ENCODE data around the gene FCAMR. TPM values are rescaled to one million over a fixed set of nuclear protein-coding genes. Genes with fewer than 3 reads are reported as not detected.

The FCAMR gene
- total and polyA plus RNA-seq, 2 of the 4 experiments (the other 2 are of a cell fraction) = not detected

DNA sequence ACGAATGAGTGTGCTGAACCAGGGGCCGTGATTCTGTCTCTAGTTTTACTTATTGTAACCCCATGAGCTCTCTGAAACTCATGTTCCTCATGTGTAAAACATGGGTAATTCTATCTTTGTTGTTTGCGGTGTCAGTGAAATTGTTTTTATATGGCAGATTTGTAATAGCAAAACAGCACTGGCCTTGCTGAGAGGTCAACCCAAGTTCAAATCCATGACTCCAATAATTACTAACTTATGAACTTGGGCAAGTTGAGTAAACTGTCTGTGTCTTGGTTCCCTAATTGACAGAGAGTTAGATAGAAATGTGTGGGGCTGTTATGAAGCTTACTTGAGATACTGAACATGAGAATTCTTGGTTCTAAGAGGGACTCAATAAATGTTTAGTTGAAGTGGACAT is 44.5 kb upstream of the FCAMR start:
- dilution Hi-C loops (cut with HindIII; ENCODE audit: low sequenced_read_pairs, unreplicated experiment) = no loop called here
- CTCF ChIA-PET = interaction anchor here (2.0 kb wide), 1 partner anchor 9 kb away, joined by 6 read pairs; no protein-coding TSS in a partner anchor
- H3K4ac ChIP-seq (ENCODE audit: low read depth, low read length) = no peak overlapping the region

More for the DNA sequence above, 44.5 kb upstream of the FCAMR start:
- H2AK9ac ChIP-seq (replicated peaks; ENCODE audit: low read depth, low read length, poor library complexity) = no peak overlapping the region
- H3K18ac ChIP-seq (ENCODE audit: low read depth, low read length) = no peak overlapping the region
- H3K4me3 ChIP-seq (ENCODE audit: insufficient read depth, low read depth, low read length) = no peak overlapping the region
- in situ Hi-C loops (cut with MboI; ENCODE audit: low sequenced_read_pairs) (no loop called here), intact Hi-C loops (cut with micrococcal nuclease) (no loop called here)
- H3K14ac ChIP-seq (replicated peaks; ENCODE audit: low read depth, low read length) = no peak overlapping the region
- no peak overlapping the region for H3K27ac ChIP-seq (ENCODE audit: insufficient read depth, low read length)
- ATAC-seq (ENCODE audit: low read depth) (no peak), DNase-seq (no peak)
- H3K9me3 ChIP-seq (ENCODE audit: control insufficient read depth, insufficient read depth, low read length) = no peaks in the 10 kb centered on the region; the same call in 1 of the 2 replicates
- H3K79me1 ChIP-seq (ENCODE audit: low read depth in 1 of 2, low read length in 2 of 2) = no peaks in the 10 kb centered on the region
- H3K9ac ChIP-seq (ENCODE audit: low read depth, low read length) = no peak overlapping the region
- no peaks in the 10 kb centered on the region; the same call in 1 of the 2 replicates for H3K9me1 ChIP-seq (ENCODE audit: insufficient read depth, low read length)
- no peak overlapping the region for H4K91ac ChIP-seq (ENCODE audit: insufficient read depth, low read depth, low read length)
- POLR2A ChIA-PET (ENCODE audit: unreplicated experiment) = no interaction called here
- H2BK5ac ChIP-seq (ENCODE audit: low read depth, low read length, poor library complexity, severe bottlenecking) = no peak overlapping the region
- no peaks in the 10 kb centered on the region for H3K4me1 ChIP-seq (ENCODE audit: control insufficient read depth, insufficient read depth, low read length)
- no peak overlapping the region for H4K5ac ChIP-seq (ENCODE audit: low read depth, low read length)
- no peak overlapping the region for H2BK20ac ChIP-seq (ENCODE audit: low read depth, low read length)
- no peak overlapping the region for H2AK5ac ChIP-seq (ENCODE audit: low read depth, low read length)
- no peaks in the 10 kb centered on the region for H4K20me1 ChIP-seq (ENCODE audit: insufficient read depth, low read length)
- H3K36me3 ChIP-seq (ENCODE audit: control insufficient read depth, insufficient read depth, low read length) = no peaks in the 10 kb centered on the region
- no peak overlapping the region for H3K56ac ChIP-seq (ENCODE audit: extremely low read depth, insufficient read depth, low read length)
- no peak overlapping the region for H2AFZ ChIP-seq (replicated peaks; ENCODE audit: low read length, poor library complexity)
- TF ChIP-seq NFE2L2 (IDR thresholded peaks at IDR 0.05; ENCODE audit: low read depth, low read length) (no peak), RCOR1 (IDR thresholded peaks at IDR 0.05; ENCODE audit: insufficient replicate concordance, low read length) (no peak), FOS (IDR thresholded peaks at IDR 0.05; ENCODE audit: low read depth, low read length) (no peak), MAZ (IDR thresholded peaks at IDR 0.05; ENCODE audit: borderline replicate concordance, low read depth, low read length) (no peak), RAD21 (IDR thresholded peaks at IDR 0.05; ENCODE audit: low read length) (no peak), CEBPB (IDR thresholded peaks at IDR 0.05; ENCODE audit: low read depth, low read length) (no peak), RFX5 (IDR thresholded peaks at IDR 0.05; ENCODE audit: low read depth, low read length) (no peak), MXI1 (IDR thresholded peaks at IDR 0.05; ENCODE audit: borderline replicate concordance, low read depth, low read length) (no peak), BHLHE40 (IDR thresholded peaks at IDR 0.05; ENCODE audit: low read depth, low read length) (no peak), SMC3 (IDR thresholded peaks at IDR 0.05; ENCODE audit: low read depth, low read length) (no peak), CHD1 (IDR thresholded peaks at IDR 0.05; ENCODE audit: low read depth, low read length) (no peak), POLR2A (IDR thresholded peaks at IDR 0.05; ENCODE audit: low read depth, low read length) (no peak), MAFK (IDR thresholded peaks at IDR 0.05; ENCODE audit: low read depth, low read length) (no peak)
- TF ChIP-seq, protein P1, sequence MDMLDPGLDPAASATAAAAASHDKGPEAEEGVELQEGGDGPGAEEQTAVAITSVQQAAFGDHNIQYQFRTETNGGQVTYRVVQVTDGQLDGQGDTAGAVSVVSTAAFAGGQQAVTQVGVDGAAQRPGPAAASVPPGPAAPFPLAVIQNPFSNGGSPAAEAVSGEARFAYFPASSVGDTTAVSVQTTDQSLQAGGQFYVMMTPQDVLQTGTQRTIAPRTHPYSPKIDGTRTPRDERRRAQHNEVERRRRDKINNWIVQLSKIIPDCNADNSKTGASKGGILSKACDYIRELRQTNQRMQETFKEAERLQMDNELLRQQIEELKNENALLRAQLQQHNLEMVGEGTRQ (IDR thresholded peaks at IDR 0.05; ENCODE audit: low read depth, low read length) = no peak
- TF ChIP-seq, protein P2, sequence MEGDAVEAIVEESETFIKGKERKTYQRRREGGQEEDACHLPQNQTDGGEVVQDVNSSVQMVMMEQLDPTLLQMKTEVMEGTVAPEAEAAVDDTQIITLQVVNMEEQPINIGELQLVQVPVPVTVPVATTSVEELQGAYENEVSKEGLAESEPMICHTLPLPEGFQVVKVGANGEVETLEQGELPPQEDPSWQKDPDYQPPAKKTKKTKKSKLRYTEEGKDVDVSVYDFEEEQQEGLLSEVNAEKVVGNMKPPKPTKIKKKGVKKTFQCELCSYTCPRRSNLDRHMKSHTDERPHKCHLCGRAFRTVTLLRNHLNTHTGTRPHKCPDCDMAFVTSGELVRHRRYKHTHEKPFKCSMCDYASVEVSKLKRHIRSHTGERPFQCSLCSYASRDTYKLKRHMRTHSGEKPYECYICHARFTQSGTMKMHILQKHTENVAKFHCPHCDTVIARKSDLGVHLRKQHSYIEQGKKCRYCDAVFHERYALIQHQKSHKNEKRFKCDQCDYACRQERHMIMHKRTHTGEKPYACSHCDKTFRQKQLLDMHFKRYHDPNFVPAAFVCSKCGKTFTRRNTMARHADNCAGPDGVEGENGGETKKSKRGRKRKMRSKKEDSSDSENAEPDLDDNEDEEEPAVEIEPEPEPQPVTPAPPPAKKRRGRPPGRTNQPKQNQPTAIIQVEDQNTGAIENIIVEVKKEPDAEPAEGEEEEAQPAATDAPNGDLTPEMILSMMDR (conservative IDR thresholded peaks at IDR 0.05; ENCODE audit: low read depth, low read length) = no peak
- TF ChIP-seq, protein P3, sequence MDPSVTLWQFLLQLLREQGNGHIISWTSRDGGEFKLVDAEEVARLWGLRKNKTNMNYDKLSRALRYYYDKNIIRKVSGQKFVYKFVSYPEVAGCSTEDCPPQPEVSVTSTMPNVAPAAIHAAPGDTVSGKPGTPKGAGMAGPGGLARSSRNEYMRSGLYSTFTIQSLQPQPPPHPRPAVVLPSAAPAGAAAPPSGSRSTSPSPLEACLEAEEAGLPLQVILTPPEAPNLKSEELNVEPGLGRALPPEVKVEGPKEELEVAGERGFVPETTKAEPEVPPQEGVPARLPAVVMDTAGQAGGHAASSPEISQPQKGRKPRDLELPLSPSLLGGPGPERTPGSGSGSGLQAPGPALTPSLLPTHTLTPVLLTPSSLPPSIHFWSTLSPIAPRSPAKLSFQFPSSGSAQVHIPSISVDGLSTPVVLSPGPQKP (IDR thresholded peaks at IDR 0.05; ENCODE audit: borderline replicate concordance, low read depth, low read length) = no peak
- no TSS peak for BruUV-seq (replicated peaks)
- no peak overlapping the region for H4K8ac ChIP-seq (ENCODE audit: low read depth in 2 of 2, low read length in 2 of 2)
- H3K23ac ChIP-seq (ENCODE audit: low read depth, low read length) = no peak overlapping the region
- no CpG with 5 or more reads among the region's 3 CpGs for WGBS, 2 experiments (ENCODE audit: extremely low coverage in 2 of 2, insufficient read length in 1 of 2)
- no peak overlapping the region for H3K4me2 ChIP-seq (ENCODE audit: low read depth, low read length)
- peaks cover 6% of the 10 kb centered on the region; the same call in 1 of the 2 replicates for H3K27me3 ChIP-seq (ENCODE audit: control insufficient read depth, insufficient read depth, low read length)
- H2BK120ac ChIP-seq (ENCODE audit: low read depth, low read length) = no peak overlapping the region
- no peak overlapping the region for H2BK15ac ChIP-seq (ENCODE audit: low read depth, low read length)

All from IMR-90 (cell line).